GM21576 (cell line): ENCODE data around the gene TUBA8.
"Not testable (repeated sequence)": the region's sequence is repeated elsewhere in the genome, so short reads cannot be mapped to it uniquely, and the experiment has no call there.

Experiments used
- ATAC-seq: cut with Tn5 transposase; IDR thresholded peaks from one replicate; pipeline ENCODE4 v1.9.1; 2021; ENCODE audit warnings: mild to moderate bottlenecking, moderate library complexity; ENCODE audit not compliant: unreplicated experiment

TUBA8 gene

DNA sequence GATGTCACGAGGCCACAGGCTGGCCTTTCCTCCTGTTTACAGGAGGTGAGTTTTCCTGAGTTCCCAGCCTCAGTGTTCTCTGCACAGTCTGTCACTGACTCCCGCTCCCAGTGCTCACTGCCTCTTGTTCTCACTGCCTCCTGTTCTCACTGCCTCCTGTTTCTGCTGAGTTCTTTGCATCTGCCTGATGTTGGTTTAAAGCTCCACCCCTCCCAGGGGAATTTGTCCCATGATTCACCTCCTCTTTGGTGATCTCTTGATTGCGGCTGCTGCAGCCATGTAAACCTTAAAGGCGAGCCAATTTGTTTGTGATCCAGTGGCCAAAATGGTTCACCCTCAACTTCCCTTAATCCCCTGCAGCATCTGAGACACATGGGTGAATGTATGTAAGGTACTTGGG lies 6.0 kb upstream of the TUBA8 start:
- ATAC-seq: no peak

DNA sequence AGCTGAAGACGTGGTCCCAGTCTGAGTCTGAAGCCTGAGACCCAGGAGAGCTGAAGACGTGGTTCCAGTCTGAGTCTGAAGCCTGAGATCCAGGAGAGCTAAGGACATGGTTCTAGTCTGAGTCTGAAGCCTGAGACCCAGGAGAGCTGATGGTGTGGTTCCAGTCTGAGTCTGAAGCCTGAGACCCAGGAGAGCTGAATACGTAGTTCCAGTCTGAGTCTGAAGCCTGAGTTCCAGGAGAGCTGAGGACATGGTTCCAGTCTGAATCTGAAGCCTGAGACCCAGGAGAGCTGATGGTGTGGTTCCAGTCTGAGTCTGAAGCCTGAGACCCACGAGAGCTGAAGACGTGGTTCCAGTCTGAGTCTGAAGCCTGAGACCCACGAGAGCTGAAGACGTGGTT lies 4.6 kb upstream of the TUBA8 start:
- not testable (repeated sequence) for ATAC-seq

DNA sequence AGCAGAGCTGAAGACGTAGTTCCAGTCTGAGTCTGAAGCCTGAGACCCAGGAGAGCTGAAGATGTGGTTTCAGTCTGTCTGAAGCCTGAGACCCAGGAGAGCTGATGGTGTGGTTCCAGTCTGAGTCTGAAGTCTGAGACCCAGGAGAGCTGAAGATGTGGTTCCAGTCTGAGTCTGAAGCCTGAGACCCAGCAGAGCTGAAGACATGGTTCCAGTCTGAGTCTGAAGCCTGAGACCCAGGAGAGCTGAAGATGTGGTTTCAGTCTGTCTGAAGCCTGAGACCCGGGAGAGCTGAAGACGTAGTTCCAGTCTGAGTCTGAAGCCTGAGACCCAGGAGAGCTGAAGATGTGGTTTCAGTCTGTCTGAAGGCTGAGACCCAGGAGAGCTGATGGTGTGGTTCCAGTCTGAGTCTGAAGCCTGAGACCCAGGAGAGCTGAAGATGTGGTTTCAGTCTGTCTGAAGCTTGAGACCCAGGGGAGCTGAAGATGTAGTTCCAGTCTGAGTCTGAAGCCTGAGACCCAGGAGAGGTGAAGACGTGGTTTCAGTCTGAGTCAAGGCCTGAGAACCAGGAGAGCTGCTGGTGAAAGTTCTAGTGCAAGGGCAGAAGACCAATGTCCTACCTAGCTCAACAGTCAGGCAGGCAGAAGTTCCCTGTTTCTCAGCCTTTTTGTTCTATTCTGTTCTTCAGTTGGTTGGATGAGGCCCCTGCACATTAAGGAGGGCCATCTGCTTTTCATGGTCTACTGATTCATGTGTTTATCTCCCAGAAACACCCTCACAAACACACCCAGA lies 3.9 kb upstream of the TUBA8 start:
- ATAC-seq: peak; percentile 47

DNA sequence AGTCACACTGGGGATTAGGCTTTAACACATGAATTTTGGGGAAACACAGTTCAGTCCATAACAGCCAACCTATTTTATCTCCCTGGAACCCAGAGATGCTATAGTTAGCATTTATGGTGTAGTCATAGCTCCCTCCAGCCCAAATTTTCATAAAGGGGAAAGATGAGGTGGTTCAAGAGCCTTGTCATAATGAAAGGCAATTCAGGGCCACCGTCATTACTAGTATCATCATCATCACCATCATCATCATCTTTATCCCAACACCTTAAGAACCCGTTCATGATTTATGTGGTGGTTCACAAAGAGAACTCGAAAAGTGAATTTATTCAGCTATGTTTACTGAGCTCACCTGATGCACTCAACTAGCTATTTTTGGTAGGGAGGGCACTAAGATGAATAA lies 2.4 kb upstream of the TUBA8 start:
- ATAC-seq: no peak

GRCh38 chr22:18109410-18110193 lies 1.0 kb upstream of the TUBA8 start:
- no peak for ATAC-seq

DNA sequence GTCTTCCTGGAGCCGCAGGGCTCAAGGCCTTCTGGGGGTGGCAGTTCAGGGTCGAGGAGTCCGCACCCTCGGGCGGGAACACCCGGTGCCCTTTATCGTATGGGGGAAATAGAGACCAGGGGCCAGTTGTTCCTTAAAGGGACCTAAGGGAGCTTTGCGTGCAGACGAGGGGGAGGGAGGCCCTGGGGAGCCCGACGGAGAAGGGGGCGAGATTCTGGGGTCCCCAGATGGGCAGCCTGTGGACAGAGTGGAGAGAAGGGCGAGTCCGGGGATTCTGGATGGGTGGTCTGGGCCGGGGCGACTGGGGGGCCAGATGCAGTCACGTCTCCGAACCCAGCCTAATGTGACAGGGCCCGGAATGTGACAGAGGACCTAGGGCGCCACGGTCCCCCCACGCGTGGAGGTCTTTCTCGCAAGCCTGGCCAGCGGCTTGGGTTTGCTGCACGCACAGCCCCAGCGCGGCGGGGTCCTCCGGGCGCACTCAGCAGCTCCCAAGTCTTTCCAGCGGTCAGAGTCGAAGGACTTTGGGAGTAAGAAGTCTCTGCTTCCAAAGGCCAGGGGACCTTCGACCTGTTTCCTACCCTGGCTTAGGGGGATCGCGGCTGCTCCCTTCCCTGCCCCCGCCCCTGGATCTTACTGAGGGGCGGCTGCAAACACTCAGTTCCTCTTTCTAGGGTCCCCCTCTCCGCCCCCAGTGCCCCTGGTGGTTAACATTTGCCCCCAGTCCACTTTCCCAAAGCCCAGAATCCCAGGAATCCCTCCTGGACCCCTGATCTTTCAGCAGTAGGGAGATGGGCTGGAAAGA lies 547 bp downstream of the TUBA8 start:
- ATAC-seq: no peak

DNA sequence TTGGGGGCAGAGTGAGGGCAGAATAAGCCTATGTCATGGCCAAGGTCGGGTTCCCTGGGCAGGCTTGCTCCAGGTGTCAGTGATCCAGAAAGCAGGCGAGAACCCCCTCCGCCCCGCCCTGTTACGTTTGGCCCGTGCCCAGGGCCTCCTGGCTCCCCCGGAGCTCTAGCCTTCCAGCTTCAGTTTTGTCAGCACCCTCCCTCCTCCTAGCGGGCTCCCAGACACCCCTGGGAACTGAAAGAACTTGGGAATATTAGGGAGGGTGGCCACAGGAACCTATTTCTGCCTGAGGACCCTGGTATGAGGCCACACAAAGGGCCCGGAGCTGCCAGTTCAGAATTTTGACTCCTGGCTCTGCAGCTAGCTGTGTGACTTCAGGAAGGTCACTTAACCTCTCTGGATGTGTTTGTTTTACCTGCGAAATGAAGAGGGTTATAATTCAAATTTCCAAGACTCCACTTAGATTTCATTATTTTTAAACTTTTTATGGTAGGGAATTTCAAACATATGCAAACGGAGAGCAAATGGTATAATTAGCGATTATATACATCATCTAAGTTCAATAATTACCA lies 1.2 kb downstream of the TUBA8 start:
- ATAC-seq: no peak

DNA sequence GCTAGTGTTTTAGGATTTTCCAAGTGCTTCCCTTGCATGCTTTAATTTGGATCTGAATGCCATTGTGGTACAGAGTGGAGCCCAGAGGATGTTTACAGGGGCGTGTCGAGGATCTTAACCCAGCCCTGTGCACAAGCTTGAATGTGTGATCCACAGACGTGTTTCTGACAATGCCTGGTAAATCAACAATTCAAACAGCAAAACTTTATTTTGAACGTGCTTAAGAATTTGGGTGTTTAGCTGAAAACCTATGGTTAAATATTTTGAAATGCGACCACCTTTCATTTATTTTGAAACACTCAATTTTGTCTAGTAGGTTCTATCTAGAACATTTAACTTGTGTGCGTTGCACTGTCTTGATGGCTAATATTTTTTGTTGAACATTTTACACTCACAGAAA lies 1.8 kb downstream of the TUBA8 start:
- ATAC-seq: no peak

DNA sequence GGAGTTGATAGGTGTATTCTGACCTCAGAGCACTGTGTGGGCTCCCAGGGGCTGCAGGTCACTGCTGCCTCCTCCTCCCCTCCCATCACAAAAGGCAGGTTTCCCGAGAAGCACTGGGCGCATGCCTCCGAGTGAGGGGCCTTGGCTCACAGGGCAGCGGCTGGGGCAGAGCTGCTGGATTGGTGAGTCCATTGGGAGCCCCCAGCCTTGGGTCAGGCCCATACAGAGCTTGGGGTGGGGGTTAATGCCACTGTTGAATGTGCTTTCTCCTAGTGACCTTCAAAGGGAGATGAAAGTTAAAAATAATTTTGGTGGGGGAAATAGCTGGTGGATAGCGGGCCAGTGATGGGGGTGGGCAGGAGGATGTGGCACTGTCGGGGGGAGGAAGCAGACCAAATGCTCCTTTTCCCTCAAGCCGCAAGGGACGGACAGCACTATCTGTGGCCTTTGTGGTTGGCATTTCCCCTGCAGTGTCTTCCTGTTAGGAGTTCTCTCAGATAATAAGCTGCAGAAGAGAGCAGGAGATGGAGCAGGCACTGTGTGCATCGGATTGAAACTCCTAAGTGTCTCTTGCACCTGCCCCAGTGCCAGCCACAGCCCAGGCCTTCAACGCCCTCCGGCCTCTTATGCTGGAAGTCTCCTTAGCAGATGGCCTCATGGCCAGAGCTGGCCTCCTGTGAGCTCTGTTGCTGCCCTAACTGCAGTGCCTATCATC lies 3.2 kb downstream of the TUBA8 start:
- ATAC-seq: no peak

GRCh38 chr22:18114495-18114894 lies 3.9 kb downstream of the TUBA8 start:
- no peak for ATAC-seq

- no peak for ATAC-seq
Observed at GRCh38 chr22:18114976-18115652, 4.5 kb downstream of the TUBA8 start.

- no peak for ATAC-seq
Observed at GRCh38 chr22:18115906-18116371, 5.3 kb downstream of the TUBA8 start.

GRCh38 chr22:18116634-18117033 lies 6.0 kb downstream of the TUBA8 start:
- no peak for ATAC-seq

- no peak for ATAC-seq
Observed at GRCh38 chr22:18118345-18118915, 7.8 kb downstream of the TUBA8 start.

DNA sequence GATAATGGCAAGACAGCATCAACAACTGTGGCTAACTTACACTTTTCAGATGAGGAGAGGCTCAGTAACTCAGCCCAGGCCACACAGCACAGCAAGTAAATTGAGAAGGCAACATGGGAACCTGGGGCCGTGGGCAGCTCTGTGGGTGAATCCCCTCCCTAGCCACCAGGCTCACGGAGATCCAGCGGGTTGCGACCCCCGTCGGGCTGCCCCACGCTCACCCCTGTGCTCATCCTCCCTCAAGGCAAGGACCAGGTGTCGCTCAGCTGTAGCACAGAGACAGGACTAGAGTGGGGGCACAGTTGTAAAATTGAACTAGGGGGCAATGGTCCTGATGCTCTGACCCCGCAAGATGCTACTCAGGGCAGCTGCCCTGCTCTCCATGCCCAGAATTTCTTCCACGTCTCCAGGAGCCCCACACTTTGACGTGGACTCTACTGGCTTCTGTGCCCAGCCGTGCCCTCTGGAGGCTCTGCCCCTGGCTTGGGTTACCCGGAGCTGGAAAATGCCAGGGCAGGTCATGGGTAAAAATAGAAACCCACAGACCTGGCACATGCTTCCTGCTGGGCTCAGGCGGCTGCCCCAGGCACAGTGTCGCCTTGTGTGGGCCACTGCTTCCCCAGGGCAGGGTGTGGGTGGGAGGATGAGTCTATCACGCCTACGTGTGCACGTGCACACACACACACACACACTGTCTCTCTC lies 9.0 kb downstream of the TUBA8 start:
- ATAC-seq: no peak

GRCh38 chr22:18120857-18121256 lies 10.2 kb downstream of the TUBA8 start:
- ATAC-seq: no peak

GRCh38 chr22:18121506-18121905 lies 10.9 kb downstream of the TUBA8 start:
- ATAC-seq: no peak

- no peak for ATAC-seq
Observed at GRCh38 chr22:18121954-18122554, 11.4 kb downstream of the TUBA8 start.
